ENCODE data around the gene CHRM1.

DNA sequence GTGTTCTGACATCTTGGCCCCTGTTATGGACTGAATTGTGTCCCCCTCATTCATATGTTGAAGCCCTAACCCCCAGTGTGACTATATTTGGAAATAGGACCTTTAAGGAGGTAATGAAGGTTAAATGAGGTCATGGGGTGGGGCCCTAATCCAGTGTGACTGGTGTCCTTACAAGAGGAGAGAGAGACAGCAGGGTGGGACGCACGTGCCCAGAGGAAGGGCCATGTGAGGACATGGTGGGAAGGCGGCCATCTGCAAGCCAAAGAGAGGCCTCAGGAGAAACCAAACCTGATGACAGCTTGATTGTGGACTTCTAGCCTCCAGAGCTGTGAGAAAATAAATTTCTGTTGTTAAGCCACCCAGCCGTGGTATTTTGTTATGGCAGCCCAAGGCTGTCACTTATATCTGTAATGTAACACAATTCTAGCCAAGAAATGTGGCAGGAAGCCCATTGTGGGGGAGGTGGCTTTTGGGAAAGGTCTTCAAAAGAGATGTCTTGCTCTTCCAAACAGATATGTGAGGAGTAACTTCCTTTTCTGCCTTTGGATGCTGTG is 39.9 kb upstream of the CHRM1 start:
- TF ChIP-seq, protein P1, sequence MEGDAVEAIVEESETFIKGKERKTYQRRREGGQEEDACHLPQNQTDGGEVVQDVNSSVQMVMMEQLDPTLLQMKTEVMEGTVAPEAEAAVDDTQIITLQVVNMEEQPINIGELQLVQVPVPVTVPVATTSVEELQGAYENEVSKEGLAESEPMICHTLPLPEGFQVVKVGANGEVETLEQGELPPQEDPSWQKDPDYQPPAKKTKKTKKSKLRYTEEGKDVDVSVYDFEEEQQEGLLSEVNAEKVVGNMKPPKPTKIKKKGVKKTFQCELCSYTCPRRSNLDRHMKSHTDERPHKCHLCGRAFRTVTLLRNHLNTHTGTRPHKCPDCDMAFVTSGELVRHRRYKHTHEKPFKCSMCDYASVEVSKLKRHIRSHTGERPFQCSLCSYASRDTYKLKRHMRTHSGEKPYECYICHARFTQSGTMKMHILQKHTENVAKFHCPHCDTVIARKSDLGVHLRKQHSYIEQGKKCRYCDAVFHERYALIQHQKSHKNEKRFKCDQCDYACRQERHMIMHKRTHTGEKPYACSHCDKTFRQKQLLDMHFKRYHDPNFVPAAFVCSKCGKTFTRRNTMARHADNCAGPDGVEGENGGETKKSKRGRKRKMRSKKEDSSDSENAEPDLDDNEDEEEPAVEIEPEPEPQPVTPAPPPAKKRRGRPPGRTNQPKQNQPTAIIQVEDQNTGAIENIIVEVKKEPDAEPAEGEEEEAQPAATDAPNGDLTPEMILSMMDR (IDR thresholded peaks at IDR 0.05), result no peak
- no peak for TF ChIP-seq EZH2phosphoT487 (IDR thresholded peaks at IDR 0.05)

All from neural progenitor cell (in vitro differentiated cells).